ENCODE data around the gene PHLPP2.

Gene PHLPP2

DNA sequence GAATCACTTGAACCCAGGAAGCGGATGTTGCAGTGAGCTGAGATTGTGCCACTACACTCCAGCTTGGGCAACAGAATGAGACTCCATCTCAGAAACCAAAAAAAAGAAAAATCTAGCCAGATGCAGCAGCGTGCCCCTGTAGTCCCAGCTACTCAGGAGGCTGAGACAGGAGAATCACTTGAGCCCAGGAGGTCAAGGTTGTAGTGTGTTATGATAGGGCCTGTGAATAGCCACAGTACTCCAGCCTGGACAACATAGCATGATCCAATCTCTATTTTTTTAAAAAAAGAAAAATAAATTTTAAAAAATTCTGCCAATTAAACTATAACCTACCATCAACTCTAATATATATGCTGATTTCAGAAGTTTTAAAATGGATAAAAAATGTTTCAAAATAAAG is 15.8 kb downstream of the PHLPP2 start:
- no peak for ATAC-seq
- no peak for TF ChIP-seq GLIS3 (CRISPR knock-in tag; IDR thresholded peaks at IDR 0.05)

DNA sequence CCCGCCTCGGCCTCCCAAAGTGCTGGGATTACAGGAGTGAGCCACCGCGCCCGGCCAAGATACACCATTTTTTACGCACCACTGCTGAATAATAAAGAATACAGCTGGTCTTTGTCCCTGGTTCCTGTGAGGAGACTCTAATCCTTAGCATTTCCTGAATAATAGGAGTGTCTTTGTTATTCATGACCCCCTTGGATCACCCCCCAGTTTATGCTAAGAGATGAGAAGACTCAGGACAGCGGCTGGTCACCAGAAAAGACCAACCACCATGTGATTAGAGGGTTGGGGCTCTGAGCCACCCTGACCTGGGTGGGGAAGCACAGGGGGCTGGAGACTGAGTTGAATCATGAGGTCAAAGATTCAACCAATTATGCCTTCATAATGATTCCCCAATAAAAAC is 17.3 kb downstream of the PHLPP2 start:
- TF ChIP-seq ZNF565 (CRISPR knock-in tag; conservative IDR thresholded peaks at IDR 0.05; ENCODE audit: low read depth): no peak
- TF ChIP-seq, protein P1, sequence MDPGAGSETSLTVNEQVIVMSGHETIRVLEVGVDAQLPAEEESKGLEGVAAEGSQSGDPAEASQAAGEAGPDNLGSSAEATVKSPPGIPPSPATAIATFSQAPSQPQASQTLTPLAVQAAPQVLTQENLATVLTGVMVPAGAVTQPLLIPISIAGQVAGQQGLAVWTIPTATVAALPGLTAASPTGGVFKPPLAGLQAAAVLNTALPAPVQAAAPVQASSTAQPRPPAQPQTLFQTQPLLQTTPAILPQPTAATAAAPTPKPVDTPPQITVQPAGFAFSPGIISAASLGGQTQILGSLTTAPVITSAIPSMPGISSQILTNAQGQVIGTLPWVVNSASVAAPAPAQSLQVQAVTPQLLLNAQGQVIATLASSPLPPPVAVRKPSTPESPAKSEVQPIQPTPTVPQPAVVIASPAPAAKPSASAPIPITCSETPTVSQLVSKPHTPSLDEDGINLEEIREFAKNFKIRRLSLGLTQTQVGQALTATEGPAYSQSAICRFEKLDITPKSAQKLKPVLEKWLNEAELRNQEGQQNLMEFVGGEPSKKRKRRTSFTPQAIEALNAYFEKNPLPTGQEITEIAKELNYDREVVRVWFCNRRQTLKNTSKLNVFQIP (CRISPR knock-in tag; IDR thresholded peaks at IDR 0.05; ENCODE audit: borderline replicate concordance, low read depth): no peak
- TF ChIP-seq GLIS3 (CRISPR knock-in tag; IDR thresholded peaks at IDR 0.05): no peak
- no peak for TF ChIP-seq OSR1 (CRISPR knock-in tag; IDR thresholded peaks at IDR 0.05)
- TF ChIP-seq ARNTL (CRISPR knock-in tag; IDR thresholded peaks at IDR 0.05; ENCODE audit: borderline replicate concordance, low read depth): no peak
- no peak for TF ChIP-seq TOX (CRISPR knock-in tag; IDR thresholded peaks at IDR 0.05; ENCODE audit: borderline replicate concordance)
- TF ChIP-seq ZFP3 (CRISPR knock-in tag; IDR thresholded peaks at IDR 0.05): no peak
- no peak for TF ChIP-seq CSDC2 (CRISPR knock-in tag; IDR thresholded peaks at IDR 0.05)
- TF ChIP-seq ZFP30 (CRISPR knock-in tag; IDR thresholded peaks at IDR 0.05): no peak
- TF ChIP-seq, protein P2, sequence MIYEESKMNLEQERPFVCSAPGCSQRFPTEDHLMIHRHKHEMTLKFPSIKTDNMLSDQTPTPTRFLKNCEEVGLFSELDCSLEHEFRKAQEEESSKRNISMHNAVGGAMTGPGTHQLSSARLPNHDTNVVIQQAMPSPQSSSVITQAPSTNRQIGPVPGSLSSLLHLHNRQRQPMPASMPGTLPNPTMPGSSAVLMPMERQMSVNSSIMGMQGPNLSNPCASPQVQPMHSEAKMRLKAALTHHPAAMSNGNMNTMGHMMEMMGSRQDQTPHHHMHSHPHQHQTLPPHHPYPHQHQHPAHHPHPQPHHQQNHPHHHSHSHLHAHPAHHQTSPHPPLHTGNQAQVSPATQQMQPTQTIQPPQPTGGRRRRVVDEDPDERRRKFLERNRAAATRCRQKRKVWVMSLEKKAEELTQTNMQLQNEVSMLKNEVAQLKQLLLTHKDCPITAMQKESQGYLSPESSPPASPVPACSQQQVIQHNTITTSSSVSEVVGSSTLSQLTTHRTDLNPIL (CRISPR knock-in tag; IDR thresholded peaks at IDR 0.05; ENCODE audit: low read depth): no peak
- TF ChIP-seq ZC3H10 (CRISPR knock-in tag; IDR thresholded peaks at IDR 0.05): no peak
- TF ChIP-seq, protein P3, sequence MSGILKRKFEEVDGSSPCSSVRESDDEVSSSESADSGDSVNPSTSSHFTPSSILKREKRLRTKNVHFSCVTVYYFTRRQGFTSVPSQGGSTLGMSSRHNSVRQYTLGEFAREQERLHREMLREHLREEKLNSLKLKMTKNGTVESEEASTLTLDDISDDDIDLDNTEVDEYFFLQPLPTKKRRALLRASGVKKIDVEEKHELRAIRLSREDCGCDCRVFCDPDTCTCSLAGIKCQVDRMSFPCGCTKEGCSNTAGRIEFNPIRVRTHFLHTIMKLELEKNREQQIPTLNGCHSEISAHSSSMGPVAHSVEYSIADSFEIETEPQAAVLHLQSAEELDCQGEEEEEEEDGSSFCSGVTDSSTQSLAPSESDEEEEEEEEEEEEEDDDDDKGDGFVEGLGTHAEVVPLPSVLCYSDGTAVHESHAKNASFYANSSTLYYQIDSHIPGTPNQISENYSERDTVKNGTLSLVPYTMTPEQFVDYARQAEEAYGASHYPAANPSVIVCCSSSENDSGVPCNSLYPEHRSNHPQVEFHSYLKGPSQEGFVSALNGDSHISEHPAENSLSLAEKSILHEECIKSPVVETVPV (CRISPR knock-in tag; IDR thresholded peaks at IDR 0.05): no peak
- TF ChIP-seq PPARA (CRISPR knock-in tag; IDR thresholded peaks at IDR 0.05; ENCODE audit: borderline replicate concordance): no peak
- TF ChIP-seq RARB (CRISPR knock-in tag; IDR thresholded peaks at IDR 0.05): no peak
- TF ChIP-seq ZNF8 (CRISPR knock-in tag; IDR thresholded peaks at IDR 0.05): no peak
- TF ChIP-seq SNAI2 (CRISPR knock-in tag; IDR thresholded peaks at IDR 0.05): no peak
- TF ChIP-seq, protein P4, sequence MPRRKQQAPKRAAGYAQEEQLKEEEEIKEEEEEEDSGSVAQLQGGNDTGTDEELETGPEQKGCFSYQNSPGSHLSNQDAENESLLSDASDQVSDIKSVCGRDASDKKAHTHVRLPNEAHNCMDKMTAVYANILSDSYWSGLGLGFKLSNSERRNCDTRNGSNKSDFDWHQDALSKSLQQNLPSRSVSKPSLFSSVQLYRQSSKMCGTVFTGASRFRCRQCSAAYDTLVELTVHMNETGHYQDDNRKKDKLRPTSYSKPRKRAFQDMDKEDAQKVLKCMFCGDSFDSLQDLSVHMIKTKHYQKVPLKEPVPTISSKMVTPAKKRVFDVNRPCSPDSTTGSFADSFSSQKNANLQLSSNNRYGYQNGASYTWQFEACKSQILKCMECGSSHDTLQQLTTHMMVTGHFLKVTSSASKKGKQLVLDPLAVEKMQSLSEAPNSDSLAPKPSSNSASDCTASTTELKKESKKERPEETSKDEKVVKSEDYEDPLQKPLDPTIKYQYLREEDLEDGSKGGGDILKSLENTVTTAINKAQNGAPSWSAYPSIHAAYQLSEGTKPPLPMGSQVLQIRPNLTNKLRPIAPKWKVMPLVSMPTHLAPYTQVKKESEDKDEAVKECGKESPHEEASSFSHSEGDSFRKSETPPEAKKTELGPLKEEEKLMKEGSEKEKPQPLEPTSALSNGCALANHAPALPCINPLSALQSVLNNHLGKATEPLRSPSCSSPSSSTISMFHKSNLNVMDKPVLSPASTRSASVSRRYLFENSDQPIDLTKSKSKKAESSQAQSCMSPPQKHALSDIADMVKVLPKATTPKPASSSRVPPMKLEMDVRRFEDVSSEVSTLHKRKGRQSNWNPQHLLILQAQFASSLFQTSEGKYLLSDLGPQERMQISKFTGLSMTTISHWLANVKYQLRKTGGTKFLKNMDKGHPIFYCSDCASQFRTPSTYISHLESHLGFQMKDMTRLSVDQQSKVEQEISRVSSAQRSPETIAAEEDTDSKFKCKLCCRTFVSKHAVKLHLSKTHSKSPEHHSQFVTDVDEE (CRISPR knock-in tag; IDR thresholded peaks at IDR 0.05): no peak
- no peak for TF ChIP-seq ZNF70 (CRISPR knock-in tag; IDR thresholded peaks at IDR 0.05)
- no peak for TF ChIP-seq ISL1 (CRISPR knock-in tag; IDR thresholded peaks at IDR 0.05)
- no peak for ATAC-seq

DNA sequence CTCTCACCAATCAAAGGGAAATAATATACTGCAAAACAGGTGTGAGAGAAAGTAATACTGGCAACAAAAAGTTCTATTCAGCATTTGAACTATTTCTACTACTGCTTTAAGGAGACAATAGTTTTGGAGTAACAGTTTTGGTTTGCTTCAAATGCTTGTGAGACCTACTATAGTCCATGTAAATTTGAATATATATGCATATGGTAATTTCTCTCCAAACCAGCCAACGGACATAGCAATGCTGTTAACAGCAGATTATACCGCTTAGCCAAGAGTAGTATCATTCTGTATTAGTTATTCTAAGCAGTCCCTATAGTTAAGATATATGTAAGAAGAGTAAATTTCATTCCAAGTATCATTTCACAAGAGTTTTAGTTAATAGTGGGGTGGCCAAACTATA is 18.5 kb downstream of the PHLPP2 start:
- no peak for TF ChIP-seq ZFP30 (CRISPR knock-in tag; IDR thresholded peaks at IDR 0.05)
- no peak for ATAC-seq

DNA sequence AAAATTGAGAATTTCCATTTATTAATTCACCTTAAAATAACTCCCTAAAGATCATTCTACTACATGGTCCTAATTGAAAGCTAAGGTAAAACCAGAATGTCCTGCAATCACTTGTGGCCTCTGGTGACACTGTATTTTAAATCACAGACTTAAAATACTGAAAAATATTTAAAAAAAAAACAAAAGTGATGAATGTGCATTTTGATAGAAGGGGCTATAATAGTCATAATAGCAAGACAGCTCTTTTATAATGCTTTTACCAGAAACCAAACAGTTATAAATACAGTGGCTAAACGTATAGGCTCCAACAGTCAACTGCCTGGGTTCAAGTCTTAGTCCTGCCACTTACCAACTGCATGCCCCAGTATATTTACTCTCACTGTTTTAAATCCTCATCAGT is 21.2 kb downstream of the PHLPP2 start:
- no peak for ATAC-seq
- TF ChIP-seq, protein P3 (CRISPR knock-in tag; IDR thresholded peaks at IDR 0.05): no peak
- TF ChIP-seq ISL1 (CRISPR knock-in tag; IDR thresholded peaks at IDR 0.05) (no peak), PPARA (CRISPR knock-in tag; IDR thresholded peaks at IDR 0.05; ENCODE audit: borderline replicate concordance) (no peak), ZNF565 (CRISPR knock-in tag; conservative IDR thresholded peaks at IDR 0.05; ENCODE audit: low read depth) (no peak), TCF4 (CRISPR knock-in tag; IDR thresholded peaks at IDR 0.05; ENCODE audit: borderline replicate concordance) (no peak), OSR1 (CRISPR knock-in tag; IDR thresholded peaks at IDR 0.05) (no peak), ZFP30 (CRISPR knock-in tag; IDR thresholded peaks at IDR 0.05) (no peak), CSDC2 (CRISPR knock-in tag; IDR thresholded peaks at IDR 0.05) (no peak), ZC3H10 (CRISPR knock-in tag; IDR thresholded peaks at IDR 0.05) (no peak), ZNF70 (CRISPR knock-in tag; IDR thresholded peaks at IDR 0.05) (no peak)
- TF ChIP-seq, protein P1 (CRISPR knock-in tag; IDR thresholded peaks at IDR 0.05; ENCODE audit: borderline replicate concordance, low read depth): no peak
- TF ChIP-seq, protein P4 (CRISPR knock-in tag; IDR thresholded peaks at IDR 0.05): no peak
- TF ChIP-seq, protein P2 (CRISPR knock-in tag; IDR thresholded peaks at IDR 0.05; ENCODE audit: low read depth): no peak
